ENCODE measurements around the gene CDC42BPB. TPM values are rescaled to one million over a fixed set of nuclear protein-coding genes. Genes with fewer than 3 reads are reported as not detected.

CDC42BPB gene
- total and polyA plus RNA-seq, 2 donors (not counting 1 experiment from before 2014, with no cell fraction given) = 44.8 to 98.3 TPM

- H3K36me3 ChIP-seq (ENCODE audit: control insufficient read depth, insufficient read depth, low read length) = no peaks in the 10 kb centered on the region
- H3K27ac ChIP-seq (ENCODE audit: insufficient read depth, low read length) = no peak overlapping the region
- no peaks in the 10 kb centered on the region for H3K27me3 ChIP-seq (ENCODE audit: control insufficient read depth, insufficient read depth, low read length)
- H3K9me3 ChIP-seq (ENCODE audit: control insufficient read depth, insufficient read depth, low read depth, low read length) = no peaks in the 10 kb centered on the region
- H3K4me2 ChIP-seq (ENCODE audit: extremely low read depth, insufficient read depth, low read length) = no peak overlapping the region
- no peak for DNase-seq (ENCODE audit: low read depth in 2 of 2)
- no peak overlapping the region for H3K4me3 ChIP-seq (replicated peaks in 1 of 4; ENCODE audit: control extremely low read depth in 1 of 4, insufficient read depth in 1 of 4, low read depth in 3 of 4, low read length in 4 of 4)
- no peak overlapping the region for H3K9ac ChIP-seq (ENCODE audit: insufficient read depth, low read length)
- no peak overlapping the region for H2AFZ ChIP-seq (ENCODE audit: low read length)
- peaks cover 2% of the 10 kb centered on the region for H3K4me1 ChIP-seq (ENCODE audit: control insufficient read depth, extremely low read depth, insufficient read depth, low read length)
- TF ChIP-seq EZH2 (IDR thresholded peaks at IDR 0.05; ENCODE audit: low read length, missing control alignments) = no peak
- no peak for TF ChIP-seq CTCF (conservative IDR thresholded peaks at IDR 0.05 in 1 of 2, IDR thresholded peaks at IDR 0.05 in 1 of 2; ENCODE audit: low read depth in 1 of 2, low read length in 2 of 2)
- H4K20me1 ChIP-seq (ENCODE audit: control insufficient read depth, extremely low read depth, insufficient read depth, low read length) = no peaks in the 10 kb centered on the region
- peaks cover 5% of the 10 kb centered on the region for H3K79me2 ChIP-seq (ENCODE audit: control insufficient read depth, insufficient read depth, low read length)
Observed at GRCh38 chr14:103061482-103061976, 4.2 kb upstream of the CDC42BPB start.

GRCh38 chr14:103059556-103059955 lies 2.2 kb upstream of the CDC42BPB start:
- Histone ChIP-seq H3K4me2 (ENCODE audit: extremely low read depth, insufficient read depth, low read length) (no peak overlapping the region), H3K27ac (ENCODE audit: insufficient read depth, low read length) (no peak overlapping the region), H3K36me3 (ENCODE audit: control insufficient read depth, insufficient read depth, low read length) (no peaks in the 10 kb centered on the region), H3K4me1 (ENCODE audit: control insufficient read depth, extremely low read depth, insufficient read depth, low read length) (peaks cover 2% of the 10 kb centered on the region), H4K20me1 (ENCODE audit: control insufficient read depth, extremely low read depth, insufficient read depth, low read length) (peaks cover 2% of the 10 kb centered on the region), H3K9ac (ENCODE audit: insufficient read depth, low read length) (no peak overlapping the region), H2AFZ (ENCODE audit: low read length) (no peak overlapping the region), H3K27me3 (ENCODE audit: control insufficient read depth, insufficient read depth, low read length) (no peaks in the 10 kb centered on the region), H3K79me2 (ENCODE audit: control insufficient read depth, insufficient read depth, low read length) (peaks cover 24% of the 10 kb centered on the region), H3K9me3 (ENCODE audit: control insufficient read depth, insufficient read depth, low read depth, low read length) (no peaks in the 10 kb centered on the region), H3K4me3 (replicated peaks in 1 of 4; ENCODE audit: control extremely low read depth in 1 of 4, insufficient read depth in 1 of 4, low read depth in 3 of 4, low read length in 4 of 4) (peak overlapping the region in 1 of 4 experiments; percentile 20)
- TF ChIP-seq EZH2 (IDR thresholded peaks at IDR 0.05; ENCODE audit: low read length, missing control alignments) (no peak), CTCF (conservative IDR thresholded peaks at IDR 0.05 in 1 of 2, IDR thresholded peaks at IDR 0.05 in 1 of 2; ENCODE audit: low read depth in 1 of 2, low read length in 2 of 2) (no peak)
- DNase-seq (ENCODE audit: low read depth in 2 of 2) = no peak

GRCh38 chr14:103058164-103059055 lies 1.1 kb upstream of the CDC42BPB start:
- Histone ChIP-seq H3K79me2 (ENCODE audit: control insufficient read depth, insufficient read depth, low read length) (peaks cover 34% of the 10 kb centered on the region), H3K4me2 (ENCODE audit: extremely low read depth, insufficient read depth, low read length) (peak overlapping the region; percentile 100), H3K4me1 (ENCODE audit: control insufficient read depth, extremely low read depth, insufficient read depth, low read length) (peaks cover 2% of the 10 kb centered on the region), H2AFZ (ENCODE audit: low read length) (peak overlapping the region; percentile 93), H3K9me3 (ENCODE audit: control insufficient read depth, insufficient read depth, low read depth, low read length) (no peaks in the 10 kb centered on the region), H3K4me3 (replicated peaks in 1 of 4; ENCODE audit: control extremely low read depth in 1 of 4, insufficient read depth in 1 of 4, low read depth in 3 of 4, low read length in 4 of 4) (peak overlapping the region; percentile 84 to 94 (median 87)), H3K27ac (ENCODE audit: insufficient read depth, low read length) (peak overlapping the region; percentile 64), H3K27me3 (ENCODE audit: control insufficient read depth, insufficient read depth, low read length) (no peaks in the 10 kb centered on the region), H3K36me3 (ENCODE audit: control insufficient read depth, insufficient read depth, low read length) (no peaks in the 10 kb centered on the region), H3K9ac (ENCODE audit: insufficient read depth, low read length) (peak overlapping the region; percentile 74), H4K20me1 (ENCODE audit: control insufficient read depth, extremely low read depth, insufficient read depth, low read length) (peaks cover 2% of the 10 kb centered on the region)
- peak in 1 of 2 donors; percentile 14 for DNase-seq (ENCODE audit: low read depth in 2 of 2)
- no peak for TF ChIP-seq CTCF (conservative IDR thresholded peaks at IDR 0.05 in 1 of 2, IDR thresholded peaks at IDR 0.05 in 1 of 2; ENCODE audit: low read depth in 1 of 2, low read length in 2 of 2)
- TF ChIP-seq EZH2 (IDR thresholded peaks at IDR 0.05; ENCODE audit: low read length, missing control alignments) = no peak

Data from fibroblast of lung (primary cell).